Stimulated activated CD4-positive, alpha-beta T cell treated with anti-CD3 and anti-CD28 coated beads, TNF-alpha, amount 100 ng/mL, for 24 hours (primary cell): ENCODE measurements around the gene CPEB2.

Source experiments
- DNase-seq, 3 experiments: peaks; one replicate each; pipeline ENCODE4 v3.0.0-alpha.2; 2020; ENCODE audit warnings: low read depth in 3 of 3

The CPEB2 gene

DNA sequence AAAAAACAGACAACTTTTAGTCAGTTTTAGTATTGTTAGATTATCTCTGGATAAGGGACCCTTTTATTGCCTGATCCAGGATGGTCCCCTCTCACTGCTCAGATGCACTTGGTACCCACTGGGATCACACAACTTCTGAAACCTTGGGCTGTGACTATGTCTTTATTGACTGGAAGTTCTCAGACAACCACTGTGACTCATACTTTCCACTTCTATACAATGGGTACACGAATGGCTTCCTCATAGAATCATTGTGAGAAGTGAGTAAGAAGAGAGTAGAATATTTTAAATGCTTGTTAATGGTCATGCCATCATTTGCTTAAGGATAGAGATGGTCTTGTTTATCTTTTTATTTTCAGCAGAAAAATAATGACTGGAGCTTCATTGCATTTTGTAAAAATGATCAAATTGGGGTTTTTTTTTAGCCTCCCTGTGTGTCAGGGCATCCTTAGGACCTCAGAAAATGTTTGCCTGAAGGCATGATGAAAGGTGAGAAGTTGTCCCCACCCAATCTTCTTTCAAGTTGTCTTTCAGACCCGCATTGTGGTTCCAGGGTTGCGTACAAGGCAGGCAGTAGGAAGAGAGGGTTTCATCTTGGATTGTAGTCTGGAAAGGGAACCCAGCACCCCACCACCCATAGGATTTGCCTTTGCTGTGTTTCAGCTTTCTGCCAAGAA, 115.1 kb downstream of the CPEB2 start:
- no peak for DNase-seq

DNA sequence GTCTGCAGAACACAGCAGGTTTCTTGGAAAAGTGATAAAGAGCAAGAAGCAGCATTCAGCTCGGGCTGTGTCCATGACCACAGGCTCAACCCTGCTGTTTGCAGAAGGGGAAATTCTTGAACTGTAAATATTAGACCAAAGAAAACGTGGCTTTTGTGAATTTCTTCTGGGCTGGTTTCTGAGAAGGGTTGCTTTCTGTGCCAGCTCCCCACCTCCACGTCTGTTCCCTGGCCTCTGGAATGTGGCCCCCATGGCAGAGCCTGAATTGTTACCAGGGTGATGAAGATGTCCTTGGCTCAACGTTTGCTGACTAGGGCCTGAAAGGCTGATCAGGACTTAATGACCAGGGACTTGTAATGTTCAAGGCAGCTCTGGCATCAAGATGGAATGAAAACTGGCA, 116.0 kb downstream of the CPEB2 start:
- no peak for DNase-seq
